ENCODE results near the gene ZMIZ2. TPM values are rescaled to one million over a fixed set of nuclear protein-coding genes. Genes with fewer than 3 reads are reported as not detected.
A peak's percentile ranks its signal among the peaks of the same experiment; 100 is the strongest.

ZMIZ2 gene
- total and polyA plus RNA-seq, 9 of the 15 experiments (the other 6 are each of a cell fraction or from before 2014, with no cell fraction given): 0.13 to 40.3 (median 4.9) TPM

GRCh38 chr7:44811093-44811492 is 62.4 kb downstream of the ZMIZ2 start (continued):
- TF ChIP-seq ZFP30 (CRISPR knock-in tag; IDR thresholded peaks at IDR 0.05; ENCODE audit: borderline replicate concordance) (no peak), PRDM10 (IDR thresholded peaks at IDR 0.05; ENCODE audit: partially characterized antibody) (peak; percentile 19), JUN (IDR thresholded peaks at IDR 0.05; ENCODE audit: borderline replicate concordance, low read depth, low read length) (peak; percentile 47; the same call in 1 of the 2 replicates), JUN (CRISPR knock-in tag; IDR thresholded peaks at IDR 0.05; ENCODE audit: borderline replicate concordance) (no peak), NELFE (IDR thresholded peaks at IDR 0.05; ENCODE audit: insufficient read depth, insufficient read length) (no peak), TRIM24 (IDR thresholded peaks at IDR 0.05) (no peak), CHD7 (IDR thresholded peaks at IDR 0.05; ENCODE audit: low read depth, low read length) (no peak), KDM4B (IDR thresholded peaks at IDR 0.05; ENCODE audit: borderline replicate concordance in 2 of 2, low read depth in 1 of 2) (no peak), SMARCA4 (IDR thresholded peaks at IDR 0.05) (peak; percentile 48; the same call in 1 of the 2 replicates), DPF2 (IDR thresholded peaks at IDR 0.05) (peak; percentile 54; the same call in 1 of the 2 replicates), FOSL1 (tag; conservative IDR thresholded peaks at IDR 0.05) (peak; percentile 76)
- TF ChIP-seq, protein P1, sequence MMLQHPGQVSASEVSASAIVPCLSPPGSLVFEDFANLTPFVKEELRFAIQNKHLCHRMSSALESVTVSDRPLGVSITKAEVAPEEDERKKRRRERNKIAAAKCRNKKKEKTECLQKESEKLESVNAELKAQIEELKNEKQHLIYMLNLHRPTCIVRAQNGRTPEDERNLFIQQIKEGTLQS (IDR thresholded peaks at IDR 0.05): peak; percentile 72; the same call in 1 of the 2 replicates
- TF ChIP-seq, protein P1 (CRISPR knock-in tag; conservative IDR thresholded peaks at IDR 0.05): no peak
